Choroid plexus epithelial cell (primary cell): Measurements from ENCODE around the gene ODC1.

Source experiments
- DNase-seq: peaks from one replicate; pipeline ENCODE4 v3.0.0-alpha.2; 2010; ENCODE audit warnings: low read depth
- H3K4me3 ChIP-seq: 2 replicates; pipeline ENCODE4 v1.5.1; 2011; ENCODE audit warnings: low read depth, mild to moderate bottlenecking, control low read depth, low read length, moderate library complexity
- CTCF ChIP-seq: conservative IDR thresholded peaks from 2 replicates; pipeline ENCODE4 v1.5.1; 2011; ENCODE audit warnings: low read depth, mild to moderate bottlenecking, control low read depth, inconsistent platforms, low read length, moderate library complexity

ODC1 gene

DNA sequence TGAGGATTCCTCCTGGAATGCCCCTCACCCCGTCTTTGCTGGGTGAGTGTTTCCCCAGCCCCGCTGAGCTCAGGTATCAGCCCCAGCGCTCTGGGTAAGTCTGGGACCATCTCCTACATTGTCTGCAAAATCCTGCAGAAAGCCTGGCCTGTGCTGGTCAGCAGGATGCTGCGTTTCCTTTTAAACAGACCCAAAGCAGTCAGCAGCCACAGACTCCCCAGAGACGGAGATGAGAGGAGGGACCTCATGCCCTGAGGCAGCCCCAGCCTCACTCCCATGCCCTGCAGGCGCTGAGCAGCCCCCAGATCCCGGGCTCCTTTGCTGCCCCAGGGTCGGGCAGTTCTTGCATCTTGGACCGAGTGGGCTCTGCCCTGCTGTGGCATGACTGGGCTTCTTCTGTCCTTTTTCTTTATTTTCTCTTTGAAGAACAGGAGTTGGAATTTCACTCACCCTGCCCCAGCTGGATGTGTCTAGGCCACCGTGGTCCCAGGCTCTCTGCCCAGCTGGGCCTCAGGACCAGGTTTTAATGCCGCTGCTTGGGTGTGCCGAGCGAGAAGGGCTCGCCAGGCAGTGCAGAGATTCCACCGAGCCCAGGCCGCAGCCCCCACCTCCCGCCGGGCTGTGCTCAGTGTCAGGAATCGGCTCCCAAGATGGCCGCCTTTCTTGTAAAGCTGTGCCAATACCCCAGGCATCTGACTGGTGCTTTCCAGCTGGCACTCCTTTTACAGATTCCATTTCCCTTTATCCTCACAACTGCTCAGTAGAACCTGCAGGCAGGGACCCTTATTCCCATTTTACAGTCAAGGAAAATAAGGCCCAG is 43.6 kb downstream of the ODC1 start:
- no peak for TF ChIP-seq CTCF
- no peak for DNase-seq
- H3K4me3 ChIP-seq: no peak overlapping the region

DNA sequence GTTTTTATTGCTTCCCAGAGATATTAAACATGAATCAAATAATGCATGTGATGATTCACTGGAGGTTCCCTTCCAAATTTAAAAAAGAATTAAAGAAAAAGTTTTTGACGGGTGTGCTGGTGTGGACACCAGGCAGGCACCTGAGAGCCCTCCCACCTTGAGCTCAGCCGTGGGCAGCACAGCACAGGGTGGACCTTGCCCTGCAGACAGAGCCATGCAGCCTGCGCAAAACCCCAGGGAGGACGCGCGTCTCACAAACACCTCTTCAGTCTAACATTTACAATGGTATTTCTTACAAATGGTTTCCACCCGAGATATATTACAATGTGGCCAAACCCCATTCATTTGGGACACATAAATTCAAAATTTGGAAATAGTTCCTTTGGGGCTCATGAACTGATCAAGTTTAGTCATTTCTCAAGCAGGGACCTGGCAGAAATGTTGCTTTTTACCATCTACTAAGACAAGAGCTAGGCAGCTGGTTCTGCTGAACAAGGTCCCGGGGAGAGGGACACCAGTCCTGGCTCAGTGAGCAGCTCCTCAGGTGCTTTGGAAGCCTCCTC is 45.4 kb downstream of the ODC1 start:
- H3K4me3 ChIP-seq: no peak overlapping the region
- TF ChIP-seq CTCF: no peak
- no peak for DNase-seq

DNA sequence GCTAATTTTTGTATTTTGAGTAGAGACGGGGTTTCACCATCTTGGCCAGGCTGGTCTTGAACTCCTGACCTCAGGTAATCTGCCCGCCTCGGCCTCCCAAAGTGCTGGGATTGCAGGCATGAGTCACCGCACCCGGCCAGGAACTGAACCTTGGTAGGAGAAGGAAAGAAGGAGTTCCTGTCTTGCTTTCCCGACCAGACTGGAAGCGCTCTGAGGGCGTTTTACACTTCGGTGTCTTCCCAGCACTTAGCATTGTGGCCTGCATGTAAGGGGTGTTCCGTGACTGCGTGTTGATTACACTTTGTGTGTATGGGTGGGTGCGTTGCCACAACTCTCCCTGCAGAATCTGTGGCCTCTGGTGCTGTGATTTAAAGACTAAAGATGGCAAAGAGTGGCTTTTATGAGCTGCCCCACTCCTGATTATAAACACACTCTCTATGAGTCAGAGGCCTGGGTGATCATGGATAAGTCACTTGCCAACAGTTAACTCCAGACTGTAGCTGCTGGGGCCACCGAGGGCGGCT is 46.0 kb downstream of the ODC1 start:
- DNase-seq: no peak
- no peak for TF ChIP-seq CTCF
- H3K4me3 ChIP-seq: no peak overlapping the region

GRCh38 chr2:10400978-10401951 is 46.9 kb downstream of the ODC1 start:
- no peak for DNase-seq
- no peak overlapping the region for H3K4me3 ChIP-seq
- TF ChIP-seq CTCF: no peak

GRCh38 chr2:10400568-10400977 is 47.6 kb downstream of the ODC1 start:
- TF ChIP-seq CTCF: no peak
- no peak overlapping the region for H3K4me3 ChIP-seq
- DNase-seq: no peak

DNA sequence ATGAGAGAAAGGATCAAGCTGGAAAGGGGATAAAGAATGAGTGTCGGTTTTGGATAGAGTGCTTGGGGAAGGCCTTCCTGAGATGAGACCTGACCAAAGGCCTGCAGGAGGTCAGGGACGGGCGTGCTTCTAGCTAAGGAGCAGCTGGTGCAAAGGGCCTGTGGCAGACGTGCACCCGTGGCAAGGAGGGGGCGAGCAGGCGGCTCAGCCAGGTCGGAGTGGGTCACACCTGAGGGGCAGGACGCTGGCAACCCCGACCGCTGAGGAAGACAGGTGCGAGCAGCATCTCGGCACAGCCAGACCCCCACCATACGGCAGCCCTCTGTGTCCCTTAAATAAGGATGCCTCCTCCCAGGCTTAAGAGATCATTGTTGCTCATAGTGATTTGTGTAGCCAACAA is 48.1 kb downstream of the ODC1 start:
- DNase-seq: no peak
- H3K4me3 ChIP-seq: no peak overlapping the region
- no peak for TF ChIP-seq CTCF
